H7 (cell line): ENCODE measurements around the gene FAM228B. TPM values are rescaled to one million over a fixed set of nuclear protein-coding genes. Genes with fewer than 3 reads are reported as not detected.
"Not testable (repeated sequence)": the region's sequence is repeated elsewhere in the genome, so short reads cannot be mapped to it uniquely, and the experiment has no call there.

Experiments
- DNase-seq: peaks from one replicate; pipeline ENCODE4 v3.0.0; 2012
- H3K27me3 ChIP-seq: 2 replicates; pipeline ENCODE4 v1.6.0; 2011; ENCODE audit warnings: mild to moderate bottlenecking, low read length; ENCODE audit not compliant: control insufficient read depth, insufficient read depth
- H3K36me3 ChIP-seq: replicated peaks from 2 replicates; pipeline ENCODE4 v1.5.1; 2011; ENCODE audit warnings: low read length; ENCODE audit not compliant: control insufficient read depth, insufficient read depth
- H3K4me3 ChIP-seq: 2 replicates; pipeline ENCODE4 v1.5.1; 2011; ENCODE audit warnings: low read depth, mild to moderate bottlenecking, control low read depth, low read length, moderate library complexity; ENCODE audit not compliant: insufficient read depth
- total RNA-seq: library from RNA; depleted of rRNA; stranded (reverse); fragments of >200 nt; shearing (Covaris generic); gene quantifications from 2 replicates; pipeline ENCODE4 v1.2.3, GENCODE V29; 2014

FAM228B gene
- total RNA-seq, 1 experiment from 2014 or later = 3.2 TPM

GRCh38 chr2:24190503-24190902 lies 67.2 kb downstream of the FAM228B start:
- H3K36me3 ChIP-seq = no peaks in the 10 kb centered on the region
- no peaks in the 10 kb centered on the region; the same call in 1 of the 2 replicates for H3K27me3 ChIP-seq
- no peak for DNase-seq
- no peak overlapping the region for H3K4me3 ChIP-seq

GRCh38 chr2:24191156-24191555 lies 67.9 kb downstream of the FAM228B start:
- Histone ChIP-seq H3K4me3 (no peak overlapping the region), H3K27me3 (no peaks in the 10 kb centered on the region; the same call in 1 of the 2 replicates), H3K36me3 (no peaks in the 10 kb centered on the region)
- no peak for DNase-seq

GRCh38 chr2:24191848-24192247 lies 68.6 kb downstream of the FAM228B start:
- no peaks in the 10 kb centered on the region; the same call in 1 of the 2 replicates for H3K27me3 ChIP-seq
- DNase-seq = no peak
- H3K36me3 ChIP-seq = no peaks in the 10 kb centered on the region
- H3K4me3 ChIP-seq = no peak overlapping the region

- not testable (repeated sequence) for DNase-seq, H3K36me3 ChIP-seq, H3K27me3 ChIP-seq, H3K4me3 ChIP-seq
Observed at GRCh38 chr2:24197213-24197612, 73.9 kb downstream of the FAM228B start.

GRCh38 chr2:24199968-24200590 lies 76.8 kb downstream of the FAM228B start:
- Histone ChIP-seq H3K4me3 (no peak overlapping the region), H3K27me3 (no peaks in the 10 kb centered on the region), H3K36me3 (no peaks in the 10 kb centered on the region)
- DNase-seq = no peak

- DNase-seq = no peak
- Histone ChIP-seq H3K4me3 (no peak overlapping the region), H3K36me3 (no peaks in the 10 kb centered on the region), H3K27me3 (no peaks in the 10 kb centered on the region)
Observed at GRCh38 chr2:24200799-24201198, 77.5 kb downstream of the FAM228B start.

GRCh38 chr2:24203029-24203786 lies 79.9 kb downstream of the FAM228B start:
- Histone ChIP-seq H3K27me3 (no peaks in the 10 kb centered on the region), H3K36me3 (no peaks in the 10 kb centered on the region), H3K4me3 (no peak overlapping the region)
- DNase-seq = peak; percentile 53

GRCh38 chr2:24203787-24204150 lies 80.5 kb downstream of the FAM228B start:
- no peak for DNase-seq
- H3K36me3 ChIP-seq = no peaks in the 10 kb centered on the region; the same call in 1 of the 2 replicates
- H3K27me3 ChIP-seq = no peaks in the 10 kb centered on the region

GRCh38 chr2:24204505-24204904 lies 81.2 kb downstream of the FAM228B start:
- H3K4me3 ChIP-seq = no peak overlapping the region
- H3K36me3 ChIP-seq = no peaks in the 10 kb centered on the region; the same call in 1 of the 2 replicates
- DNase-seq = peak; percentile 6
- H3K27me3 ChIP-seq = no peaks in the 10 kb centered on the region

More at GRCh38 chr2:24203787-24204150, 80.5 kb downstream of the FAM228B start:
- H3K4me3 ChIP-seq = no peak overlapping the region

GRCh38 chr2:24205131-24205530 lies 81.9 kb downstream of the FAM228B start:
- no peaks in the 10 kb centered on the region for H3K27me3 ChIP-seq
- H3K4me3 ChIP-seq = no peak overlapping the region
- DNase-seq = peak; percentile 5
- H3K36me3 ChIP-seq = no peaks in the 10 kb centered on the region; the same call in 1 of the 2 replicates

GRCh38 chr2:24206242-24206641 lies 83.0 kb downstream of the FAM228B start:
- Histone ChIP-seq H3K27me3 (no peaks in the 10 kb centered on the region), H3K4me3 (no peak overlapping the region), H3K36me3 (no peaks in the 10 kb centered on the region; the same call in 1 of the 2 replicates)
- DNase-seq = peak; percentile 45

GRCh38 chr2:24206714-24207113 lies 83.4 kb downstream of the FAM228B start:
- H3K4me3 ChIP-seq = no peak overlapping the region
- no peak for DNase-seq
- H3K36me3 ChIP-seq = no peaks in the 10 kb centered on the region; the same call in 1 of the 2 replicates
- no peaks in the 10 kb centered on the region for H3K27me3 ChIP-seq

- no peak overlapping the region for H3K4me3 ChIP-seq
- no peaks in the 10 kb centered on the region for H3K27me3 ChIP-seq
- H3K36me3 ChIP-seq = no peaks in the 10 kb centered on the region; the same call in 1 of the 2 replicates
- DNase-seq = no peak
Observed at GRCh38 chr2:24207359-24207758, 84.1 kb downstream of the FAM228B start.

GRCh38 chr2:24208490-24208889 lies 85.2 kb downstream of the FAM228B start:
- Histone ChIP-seq H3K4me3 (no peak overlapping the region), H3K27me3 (no peaks in the 10 kb centered on the region), H3K36me3 (no peaks in the 10 kb centered on the region; the same call in 1 of the 2 replicates)
- no peak for DNase-seq
